GM18858 (cell line): ENCODE data around the gene GYS2.
A peak's percentile ranks its signal among the peaks of the same experiment; 100 is the strongest.

Experiments
- ATAC-seq: cut with Tn5 transposase; IDR thresholded peaks from one replicate; pipeline ENCODE4 v1.9.1; 2021; ENCODE audit not compliant: unreplicated experiment

Gene GYS2

GRCh38 chr12:21558100-21558679, 46.5 kb downstream of the GYS2 start:
- ATAC-seq, result no peak

GRCh38 chr12:21553329-21553675, 51.3 kb downstream of the GYS2 start:
- ATAC-seq, result no peak

- ATAC-seq, result no peak
Measured at GRCh38 chr12:21552635-21553328, 51.9 kb downstream of the GYS2 start.

GRCh38 chr12:21551841-21552465, 52.7 kb downstream of the GYS2 start:
- ATAC-seq, result no peak

GRCh38 chr12:21547437-21547836, 57.2 kb downstream of the GYS2 start:
- no peak for ATAC-seq

- no peak for ATAC-seq
Measured at GRCh38 chr12:21546716-21547115, 57.9 kb downstream of the GYS2 start.

- ATAC-seq, result no peak
Measured at GRCh38 chr12:21545557-21545956, 59.1 kb downstream of the GYS2 start.

GRCh38 chr12:21543151-21543550, 61.5 kb downstream of the GYS2 start:
- ATAC-seq, result no peak

- no peak for ATAC-seq
Measured at GRCh38 chr12:21542403-21542802, 62.2 kb downstream of the GYS2 start.

GRCh38 chr12:21541773-21542172, 62.9 kb downstream of the GYS2 start:
- ATAC-seq, result no peak

GRCh38 chr12:21539797-21540196, 64.8 kb downstream of the GYS2 start:
- ATAC-seq, result no peak

- ATAC-seq, result no peak
Measured at GRCh38 chr12:21538061-21538653, 66.5 kb downstream of the GYS2 start.

GRCh38 chr12:21529456-21529855, 75.2 kb downstream of the GYS2 start:
- ATAC-seq, result no peak

- ATAC-seq, result no peak
Measured at GRCh38 chr12:21528953-21529352, 75.7 kb downstream of the GYS2 start.

- peak; percentile 96 for ATAC-seq
Measured at GRCh38 chr12:21527451-21528180, 77.0 kb downstream of the GYS2 start.

- no peak for ATAC-seq
Measured at GRCh38 chr12:21526721-21527345, 77.8 kb downstream of the GYS2 start.

- ATAC-seq, result no peak
Measured at GRCh38 chr12:21526053-21526452, 78.6 kb downstream of the GYS2 start, which contains the start of gene SPX. SPX (plus strand) TSS chr12:21526296; CDS start chr12:21526473, 177 bp downstream.

- no peak for ATAC-seq
Measured at GRCh38 chr12:21523148-21523547, 81.5 kb downstream of the GYS2 start.

GRCh38 chr12:21521541-21521940, 83.1 kb downstream of the GYS2 start:
- ATAC-seq, result no peak

GRCh38 chr12:21518451-21518850, 86.2 kb downstream of the GYS2 start:
- ATAC-seq, result no peak

GRCh38 chr12:21516281-21516680, 88.4 kb downstream of the GYS2 start:
- no peak for ATAC-seq
